Measurements from ENCODE around the gene CFAP410. TPM values are rescaled to one million over a fixed set of nuclear protein-coding genes. Genes with fewer than 3 reads are reported as not detected.

Gene CFAP410
- total RNA-seq, 1 donor from 2014 or later = 12.0 TPM

DNA sequence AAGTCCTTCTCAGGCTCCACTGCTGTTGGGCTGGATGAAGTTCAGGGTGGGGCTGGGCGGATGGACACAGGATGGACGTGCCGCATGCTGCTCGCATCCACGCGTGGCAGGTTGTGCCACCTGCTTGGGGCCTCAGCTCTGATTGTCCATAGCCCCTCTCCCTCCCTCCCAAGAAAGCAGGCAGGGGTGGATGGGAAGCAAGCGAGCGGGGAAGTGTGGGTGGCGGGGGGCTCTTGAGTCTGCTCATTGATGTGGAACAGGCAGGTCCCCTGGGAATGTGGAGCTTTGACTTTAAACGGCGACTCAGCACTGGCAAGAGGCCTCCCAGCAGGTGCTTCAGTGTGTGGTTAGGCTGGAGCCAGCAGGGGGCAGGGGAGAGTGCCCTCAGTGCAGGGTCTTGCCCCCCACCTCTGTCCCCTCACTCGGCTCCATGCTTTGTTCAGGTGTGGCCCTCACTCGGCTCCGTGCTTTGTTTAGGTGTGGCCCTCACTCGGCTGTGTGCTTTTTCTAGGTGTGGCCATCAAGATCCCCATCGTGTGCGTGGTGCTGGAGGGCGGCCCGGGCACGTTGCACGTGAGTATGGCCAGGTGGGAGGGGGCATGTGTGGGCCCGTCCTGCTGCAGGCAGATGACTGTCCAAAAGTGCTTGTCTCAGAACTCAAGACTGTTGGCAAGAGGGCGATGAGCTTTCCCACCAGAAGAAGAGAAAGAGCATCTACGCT lies 38.2 kb upstream of the CFAP410 start:
- Histone ChIP-seq H3K4me3 (no peak overlapping the region), H3K9me3 (replicated peaks) (no peaks in the 10 kb centered on the region), H3K27me3 (ENCODE audit: low read depth) (peaks cover 83% of the 10 kb centered on the region), H3K27ac (replicated peaks) (no peak overlapping the region), H3K36me3 (no peaks in the 10 kb centered on the region), H3K4me1 (no peaks in the 10 kb centered on the region)
- TF ChIP-seq, protein P1, sequence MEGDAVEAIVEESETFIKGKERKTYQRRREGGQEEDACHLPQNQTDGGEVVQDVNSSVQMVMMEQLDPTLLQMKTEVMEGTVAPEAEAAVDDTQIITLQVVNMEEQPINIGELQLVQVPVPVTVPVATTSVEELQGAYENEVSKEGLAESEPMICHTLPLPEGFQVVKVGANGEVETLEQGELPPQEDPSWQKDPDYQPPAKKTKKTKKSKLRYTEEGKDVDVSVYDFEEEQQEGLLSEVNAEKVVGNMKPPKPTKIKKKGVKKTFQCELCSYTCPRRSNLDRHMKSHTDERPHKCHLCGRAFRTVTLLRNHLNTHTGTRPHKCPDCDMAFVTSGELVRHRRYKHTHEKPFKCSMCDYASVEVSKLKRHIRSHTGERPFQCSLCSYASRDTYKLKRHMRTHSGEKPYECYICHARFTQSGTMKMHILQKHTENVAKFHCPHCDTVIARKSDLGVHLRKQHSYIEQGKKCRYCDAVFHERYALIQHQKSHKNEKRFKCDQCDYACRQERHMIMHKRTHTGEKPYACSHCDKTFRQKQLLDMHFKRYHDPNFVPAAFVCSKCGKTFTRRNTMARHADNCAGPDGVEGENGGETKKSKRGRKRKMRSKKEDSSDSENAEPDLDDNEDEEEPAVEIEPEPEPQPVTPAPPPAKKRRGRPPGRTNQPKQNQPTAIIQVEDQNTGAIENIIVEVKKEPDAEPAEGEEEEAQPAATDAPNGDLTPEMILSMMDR (IDR thresholded peaks at IDR 0.05; ENCODE audit: borderline replicate concordance) = no peak
- DNase-seq = no peak
- intact Hi-C loops (cut with micrococcal nuclease) = no loop called here

DNA sequence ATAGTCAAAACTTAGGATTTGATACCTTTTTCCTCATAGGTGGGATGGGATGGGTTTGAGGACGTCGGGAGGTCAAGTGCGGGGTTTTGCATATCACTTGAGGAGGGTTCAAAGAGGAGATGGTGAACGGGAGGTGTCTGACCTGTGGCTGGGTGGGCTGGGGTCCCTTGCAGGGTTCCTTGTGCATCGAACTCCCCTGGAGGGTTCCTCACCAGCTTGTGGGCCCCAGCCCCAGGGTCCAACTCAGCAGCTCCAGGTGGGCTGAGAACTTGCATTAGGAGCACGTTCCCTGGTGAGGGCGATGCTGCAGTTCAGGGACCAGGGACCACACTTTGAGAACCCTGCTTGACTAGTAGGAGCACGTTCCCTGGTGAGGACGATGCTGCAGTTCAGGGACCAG lies 37.4 kb upstream of the CFAP410 start:
- intact Hi-C loops (cut with micrococcal nuclease) = no loop called here
- H3K4me3 ChIP-seq = no peak overlapping the region
- TF ChIP-seq, protein P1 (IDR thresholded peaks at IDR 0.05; ENCODE audit: borderline replicate concordance) = no peak
- peaks cover 90% of the 10 kb centered on the region for H3K27me3 ChIP-seq (ENCODE audit: low read depth)
- no peaks in the 10 kb centered on the region for H3K9me3 ChIP-seq (replicated peaks)
- no peak for DNase-seq
- H3K4me1 ChIP-seq = no peaks in the 10 kb centered on the region
- no peak overlapping the region for H3K27ac ChIP-seq (replicated peaks)
- no peaks in the 10 kb centered on the region for H3K36me3 ChIP-seq

DNA sequence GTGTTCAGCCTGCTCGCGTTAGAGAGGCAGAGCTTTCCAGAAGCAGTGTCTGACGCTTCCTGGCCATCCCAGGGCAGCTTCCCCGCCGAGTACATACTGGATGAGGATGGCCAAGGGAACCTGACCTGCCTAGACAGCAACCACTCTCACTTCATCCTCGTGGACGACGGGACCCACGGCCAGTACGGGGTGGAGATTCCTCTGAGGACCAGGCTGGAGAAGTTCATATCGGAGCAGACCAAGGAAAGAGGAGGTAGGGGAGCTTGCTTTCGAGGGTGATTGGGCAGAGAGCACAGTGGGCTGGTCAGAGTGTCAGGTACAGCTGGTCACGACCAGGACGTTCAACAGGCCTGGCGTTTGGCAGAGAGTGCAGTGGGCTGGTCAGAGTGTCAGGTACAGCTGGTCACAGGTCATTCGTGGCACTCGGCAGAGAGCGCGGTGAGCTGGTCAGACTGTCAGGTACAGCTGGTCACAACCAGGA lies 36.6 kb upstream of the CFAP410 start:
- TF ChIP-seq, protein P1 (IDR thresholded peaks at IDR 0.05; ENCODE audit: borderline replicate concordance) = no peak
- no peak for DNase-seq
- no peaks in the 10 kb centered on the region for H3K4me1 ChIP-seq
- H3K27me3 ChIP-seq (ENCODE audit: low read depth) = peaks cover 92% of the 10 kb centered on the region
- no peak overlapping the region for H3K27ac ChIP-seq (replicated peaks)
- no peak overlapping the region for H3K4me3 ChIP-seq
- H3K36me3 ChIP-seq = no peaks in the 10 kb centered on the region
- intact Hi-C loops (cut with micrococcal nuclease) = no loop called here
- H3K9me3 ChIP-seq (replicated peaks) = no peaks in the 10 kb centered on the region

DNA sequence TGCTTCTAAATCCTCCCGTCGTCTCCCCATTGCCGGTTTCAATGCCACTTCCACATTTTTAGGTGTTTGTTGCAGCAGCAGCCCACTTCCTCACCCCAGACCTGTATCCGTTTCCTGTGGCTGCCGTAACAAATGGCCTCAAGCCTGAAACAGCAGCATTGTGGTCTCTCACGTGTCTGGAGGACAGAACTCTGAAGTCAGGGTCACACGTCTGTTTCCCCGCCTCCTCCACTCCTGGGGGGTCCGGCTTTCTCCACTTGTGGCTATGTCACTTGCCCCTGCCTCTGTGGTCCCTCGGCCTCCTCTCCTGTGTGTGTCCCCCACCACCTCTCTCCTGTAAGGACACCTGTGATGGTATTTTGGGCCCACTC lies 36.1 kb upstream of the CFAP410 start:
- TF ChIP-seq, protein P1 (IDR thresholded peaks at IDR 0.05; ENCODE audit: borderline replicate concordance) = no peak
- intact Hi-C loops (cut with micrococcal nuclease) = no loop called here
- Histone ChIP-seq H3K36me3 (no peaks in the 10 kb centered on the region), H3K4me3 (no peak overlapping the region), H3K27me3 (ENCODE audit: low read depth) (peaks cover 92% of the 10 kb centered on the region), H3K4me1 (peaks cover under 1% of the 10 kb centered on the region), H3K9me3 (replicated peaks) (no peaks in the 10 kb centered on the region), H3K27ac (replicated peaks) (no peak overlapping the region)
- DNase-seq = no peak

DNA sequence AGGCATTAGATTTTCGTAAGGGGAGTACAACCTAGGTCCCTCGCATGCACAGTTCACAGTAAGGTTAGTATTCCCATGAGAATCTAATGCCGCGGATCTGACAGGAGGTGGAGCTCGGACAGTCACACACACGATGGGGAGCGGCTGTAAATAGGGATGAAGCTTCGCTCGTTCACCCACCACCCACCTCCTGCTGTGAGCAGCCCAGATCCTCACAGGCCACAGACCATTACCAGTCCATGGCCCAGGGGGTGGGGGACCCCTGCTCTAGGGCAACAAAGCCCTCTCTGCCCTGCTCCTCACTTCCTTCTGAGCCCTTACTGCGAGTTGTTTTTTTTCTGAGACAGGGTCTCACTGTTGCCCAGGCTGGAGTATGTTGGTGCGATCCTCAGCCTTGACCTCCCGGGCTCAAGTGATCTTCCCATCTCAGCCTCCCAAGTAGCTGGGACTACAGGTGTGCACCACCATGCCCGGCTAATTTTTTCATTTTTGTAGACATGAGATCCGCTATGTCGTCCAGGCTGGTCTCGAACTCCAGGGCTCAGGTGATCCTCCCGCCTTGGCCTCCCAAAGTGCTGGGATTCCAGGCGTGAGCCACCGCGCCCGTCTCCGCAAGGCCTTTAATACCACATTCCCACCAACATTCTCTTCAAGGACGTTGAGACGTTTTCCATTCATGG lies 35.6 kb upstream of the CFAP410 start:
- peaks cover 4% of the 10 kb centered on the region for H3K4me1 ChIP-seq
- TF ChIP-seq, protein P1 (IDR thresholded peaks at IDR 0.05; ENCODE audit: borderline replicate concordance) = no peak
- no peak for DNase-seq
- no peaks in the 10 kb centered on the region for H3K9me3 ChIP-seq (replicated peaks)
- H3K4me3 ChIP-seq = no peak overlapping the region
- intact Hi-C loops (cut with micrococcal nuclease) = no loop called here
- H3K27ac ChIP-seq (replicated peaks) = no peak overlapping the region
- H3K36me3 ChIP-seq = no peaks in the 10 kb centered on the region
- H3K27me3 ChIP-seq (ENCODE audit: low read depth) = peaks cover 92% of the 10 kb centered on the region

All from left ventricle myocardium inferior (tissue), 1 donor.